Amygdala (tissue), 56 donors: ENCODE measurements around the gene STIM1.
"Not testable (repeated sequence)": the region's sequence is repeated elsewhere in the genome, so short reads cannot be mapped to it uniquely, and the experiment has no call there.

ENCODE experiments used
- DNase-seq, 56 donors: peaks; one replicate each; lab custom pipeline; 2025; lab: John Stamatoyannopoulos, UW

The STIM1 gene

DNA sequence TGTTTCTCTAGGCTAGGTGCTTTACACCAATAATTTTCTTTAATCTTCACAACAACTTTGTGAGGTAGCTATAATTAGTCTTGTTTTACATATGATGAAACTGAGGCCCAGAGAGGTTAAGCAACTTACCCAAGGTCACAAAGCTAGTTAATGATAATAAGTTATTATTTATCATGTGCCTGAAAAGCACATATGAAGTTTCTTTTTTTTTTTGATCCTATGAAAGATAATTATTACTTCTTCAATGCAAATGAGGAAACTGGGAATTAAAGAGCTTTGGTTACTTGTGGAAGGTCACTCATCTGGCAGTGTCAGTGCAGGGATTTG lies 22.8 kb downstream of the STIM1 start:
- no peak for DNase-seq

DNA sequence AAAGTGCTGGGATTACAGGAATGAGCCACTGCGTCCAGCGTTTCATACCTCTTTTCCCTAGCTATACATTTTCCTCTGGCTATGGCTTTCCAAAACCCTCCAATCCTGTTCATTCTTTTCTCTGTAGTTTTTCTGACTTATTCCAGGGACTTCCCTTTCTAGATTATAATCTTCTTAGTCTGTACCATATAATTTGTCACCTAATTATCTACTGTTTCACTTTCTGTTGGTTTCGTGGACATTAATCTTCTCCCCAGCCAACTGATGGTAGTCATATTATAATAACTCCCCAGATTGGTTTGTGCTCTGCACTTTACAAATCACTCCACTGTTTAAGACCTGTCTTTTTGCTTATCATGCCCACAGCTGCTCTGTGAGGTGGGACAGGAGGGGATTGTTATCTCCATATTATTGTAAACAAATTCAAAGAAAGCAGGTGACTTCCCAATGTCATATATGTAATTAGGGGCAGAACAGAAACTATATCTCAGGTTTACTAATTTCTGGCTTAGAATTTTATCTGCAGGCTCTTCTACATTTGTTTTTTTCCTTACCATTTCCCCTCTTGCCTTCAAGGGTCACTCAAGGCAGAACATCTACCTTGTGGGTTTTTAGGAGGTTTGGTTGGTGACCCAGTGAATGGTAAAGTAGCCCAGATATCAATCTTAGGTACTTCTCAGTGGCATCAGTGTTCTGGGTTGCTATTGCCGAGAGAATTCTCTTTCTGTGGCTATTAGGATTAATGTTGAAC lies 23.9 kb downstream of the STIM1 start:
- DNase-seq = no peak

DNA sequence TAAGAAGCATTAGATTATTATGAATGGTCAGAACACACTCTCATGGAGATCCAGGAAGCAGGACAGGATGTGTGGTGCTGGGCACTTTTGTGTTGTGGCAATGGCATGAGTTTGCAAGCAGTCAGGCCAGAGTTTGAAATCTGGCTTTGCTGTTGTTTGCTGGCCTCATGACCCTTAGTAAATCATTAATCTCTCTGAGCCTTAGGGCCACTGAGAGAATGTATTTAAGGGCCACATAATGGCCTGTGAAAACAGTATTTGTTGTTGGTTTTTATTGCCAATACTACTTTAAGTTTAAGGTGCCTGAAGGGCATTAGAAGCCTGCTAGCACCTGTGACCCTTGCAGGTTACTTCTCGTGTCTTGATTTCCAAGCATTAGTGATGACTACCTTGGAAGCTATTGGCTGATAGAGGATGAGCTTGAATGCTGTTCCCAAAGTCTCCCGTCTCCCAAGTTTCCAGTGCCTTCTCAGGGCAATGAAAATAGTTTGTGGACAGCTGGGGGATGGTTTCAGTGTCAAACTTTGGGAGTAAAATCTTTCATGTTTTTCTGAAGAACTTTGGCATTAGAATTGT lies 24.6 kb downstream of the STIM1 start:
- DNase-seq = no peak

DNA sequence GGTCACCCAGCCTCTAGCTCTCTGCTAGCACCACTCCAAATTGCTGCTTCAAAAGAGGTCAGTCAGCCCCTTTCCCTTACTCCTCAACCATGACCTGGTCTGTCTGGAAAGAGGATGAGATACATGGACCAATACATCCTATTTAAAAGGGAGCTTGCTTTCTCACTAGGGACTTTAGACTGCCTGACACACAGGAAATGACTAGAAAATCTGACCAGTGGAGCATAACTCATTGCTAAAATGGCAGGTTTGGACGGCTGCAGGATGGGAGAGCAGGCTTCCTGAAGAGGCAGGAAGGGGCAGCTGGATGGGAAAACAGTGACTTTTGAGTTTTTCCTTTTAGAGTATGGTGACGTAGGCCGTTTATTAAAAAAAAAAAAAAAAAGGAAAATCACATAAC lies 25.3 kb downstream of the STIM1 start:
- DNase-seq = no peak

DNA sequence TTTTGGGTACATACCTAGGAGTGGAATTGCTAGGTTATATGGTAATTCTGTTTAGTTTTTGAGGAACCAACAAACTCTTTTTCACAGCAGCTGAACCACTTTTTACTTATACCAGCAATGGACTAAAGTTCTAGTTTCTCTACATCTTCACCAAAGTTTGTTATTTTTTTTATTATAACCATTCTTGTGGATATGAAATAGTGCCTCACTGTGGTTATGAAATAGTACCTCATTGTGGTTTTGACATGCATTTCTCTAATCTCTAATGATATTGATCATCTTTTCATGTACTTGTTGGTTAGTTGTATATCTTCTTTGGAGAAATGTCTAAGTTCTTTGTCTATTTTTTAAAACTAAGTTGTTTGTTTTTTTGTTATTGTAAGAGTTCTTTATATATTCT lies 27.2 kb downstream of the STIM1 start:
- no peak for DNase-seq

DNA sequence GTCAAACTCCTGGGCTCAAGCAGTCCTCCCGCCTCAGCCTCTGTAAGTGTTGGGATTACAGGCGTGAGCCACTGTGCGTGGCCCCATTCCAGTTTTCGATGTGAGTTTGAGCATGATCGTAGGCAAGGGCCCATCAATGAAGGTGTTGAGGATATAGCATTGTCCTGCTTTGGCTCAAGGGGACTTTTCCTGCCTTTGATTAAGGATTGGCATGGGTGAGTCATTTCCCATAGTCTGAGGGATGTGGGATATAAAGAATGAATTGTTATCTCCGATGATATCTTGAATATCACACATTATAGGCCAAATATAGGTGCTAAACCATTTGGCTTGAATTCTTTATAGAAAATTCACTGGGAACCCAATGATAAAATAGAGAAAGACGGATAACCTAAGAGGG lies 30.4 kb downstream of the STIM1 start:
- DNase-seq = no peak

DNA sequence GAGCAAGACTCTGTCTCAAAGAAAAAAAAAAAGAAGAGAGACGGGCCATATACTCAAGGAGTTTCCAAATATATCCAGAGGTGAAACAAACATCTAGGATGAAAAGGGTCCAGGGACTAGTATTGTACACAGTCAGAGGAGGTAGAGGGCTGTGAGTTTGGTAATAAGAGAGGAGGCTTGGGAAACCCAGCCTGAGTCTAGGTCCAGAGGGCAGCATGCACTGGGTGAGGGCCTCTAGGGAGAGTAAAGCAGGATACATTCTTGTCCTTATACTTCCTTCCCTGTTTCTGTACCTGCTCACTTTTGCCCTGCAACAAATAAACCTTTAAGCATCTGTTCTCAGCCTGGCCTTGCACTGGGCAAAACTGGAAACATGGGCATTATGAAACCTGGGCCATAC lies 31.5 kb downstream of the STIM1 start:
- no peak for DNase-seq

DNA sequence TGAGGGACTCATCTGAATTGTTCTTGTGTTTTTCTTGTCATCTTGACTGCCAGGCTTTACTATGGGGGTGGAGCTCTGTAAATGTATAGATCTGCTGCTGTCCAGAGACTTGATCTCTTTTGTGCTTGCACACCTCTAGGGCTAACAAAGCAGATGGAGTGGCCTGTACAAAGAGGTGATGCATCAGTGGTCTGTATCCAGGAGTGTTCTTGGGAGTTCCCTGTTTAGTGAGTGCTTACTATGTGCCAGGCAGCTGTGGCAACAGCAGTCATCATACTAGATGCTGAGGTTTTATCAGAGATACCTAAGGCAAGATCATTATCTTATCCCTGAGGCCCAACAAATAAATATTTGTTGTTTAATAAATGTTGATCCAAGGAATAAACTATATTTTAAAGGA lies 33.4 kb downstream of the STIM1 start:
- no peak for DNase-seq

DNA sequence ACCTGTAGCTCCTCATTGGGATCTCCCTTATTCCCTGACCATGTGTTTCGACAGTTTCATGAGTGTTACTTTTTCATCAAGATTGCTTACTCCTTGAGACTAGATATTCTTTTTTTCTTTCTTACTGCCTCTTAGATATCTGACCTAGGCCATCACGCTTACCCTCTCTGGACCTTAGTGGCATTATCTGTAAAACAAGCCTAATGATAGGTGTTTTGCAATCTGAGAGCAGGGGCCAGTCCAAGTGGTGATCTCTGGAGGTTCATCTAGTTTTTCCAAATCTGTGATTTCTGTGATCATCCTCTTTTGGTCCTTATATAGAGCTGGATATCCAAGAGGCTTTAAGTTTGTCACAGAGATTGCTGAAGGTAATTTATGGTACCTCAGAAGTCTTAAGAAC lies 34.5 kb downstream of the STIM1 start:
- DNase-seq = no peak

DNA sequence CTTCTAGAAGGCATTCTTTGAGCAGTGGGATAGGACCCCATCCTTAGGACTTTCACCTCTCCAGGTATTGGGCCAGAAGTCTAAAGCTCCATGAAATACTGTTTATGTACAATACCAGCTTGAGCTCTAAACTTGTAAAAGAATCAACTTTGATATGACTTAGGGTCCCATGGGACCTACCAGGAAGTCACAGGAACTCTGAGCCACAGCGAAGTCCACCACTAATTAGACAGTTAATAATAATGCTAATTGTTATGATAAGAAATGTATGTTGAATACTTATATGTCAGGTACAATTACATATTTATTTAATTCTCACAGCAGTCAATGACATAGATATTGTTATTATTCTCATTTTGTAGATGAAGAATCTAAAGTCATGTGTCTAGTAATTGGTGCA lies 35.3 kb downstream of the STIM1 start:
- DNase-seq = no peak

DNA sequence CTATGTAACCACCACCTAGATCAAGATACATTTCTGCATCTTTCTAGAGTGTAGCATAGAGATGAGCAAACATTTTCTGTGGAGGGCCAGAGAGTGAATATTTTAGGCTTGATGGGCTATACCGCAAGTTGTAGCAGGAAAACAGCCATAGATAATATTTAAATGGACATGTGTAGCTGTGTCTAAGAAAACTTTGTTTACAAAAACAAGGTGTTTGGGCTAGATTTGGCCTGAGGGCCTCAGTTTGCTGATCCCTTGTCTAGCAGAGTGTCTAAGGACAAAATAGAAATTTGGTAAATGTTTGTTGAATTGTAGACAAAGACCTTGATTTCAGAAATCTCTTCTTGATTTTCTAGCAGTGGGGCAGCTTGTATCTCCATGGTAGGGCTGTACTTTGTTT lies 36.3 kb downstream of the STIM1 start:
- no peak for DNase-seq

DNA sequence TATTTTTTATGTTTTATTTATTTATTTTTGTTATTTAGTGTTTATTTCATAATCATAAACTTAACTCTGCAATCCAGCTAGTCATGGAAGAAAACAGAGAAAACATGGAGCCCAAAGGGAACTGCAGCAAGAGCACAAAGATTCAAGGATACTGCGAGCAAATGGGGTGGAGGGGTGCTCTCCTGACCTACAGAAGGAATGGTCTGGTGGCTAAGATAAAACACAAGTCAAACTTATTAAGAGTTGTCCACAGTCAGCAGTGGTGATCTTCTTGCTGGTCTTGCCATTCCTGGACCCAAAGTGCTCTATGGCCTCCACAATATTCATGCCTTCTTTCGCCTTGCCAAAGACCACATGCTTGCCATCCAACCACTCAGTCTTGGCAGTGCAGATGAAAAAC lies 36.7 kb downstream of the STIM1 start:
- DNase-seq = no peak

DNA sequence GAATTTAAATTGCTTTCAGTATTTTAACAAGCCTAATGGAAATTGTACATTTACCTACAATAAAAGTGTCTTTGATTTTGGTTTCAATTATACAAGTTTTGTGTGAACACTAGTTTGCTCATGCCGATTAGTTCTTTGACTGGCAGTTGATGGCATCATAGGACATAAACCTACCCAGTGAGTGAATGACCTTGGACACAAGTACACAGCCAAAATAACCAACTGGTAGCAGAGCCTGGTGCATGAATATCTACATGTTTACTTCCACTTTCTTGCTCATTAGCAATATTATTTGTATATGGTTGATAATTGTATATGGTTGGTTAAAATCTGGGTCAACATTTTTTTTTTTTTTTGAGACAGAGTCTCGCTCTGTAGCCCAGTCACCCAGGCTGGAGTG lies 37.8 kb downstream of the STIM1 start:
- DNase-seq = no peak

DNA sequence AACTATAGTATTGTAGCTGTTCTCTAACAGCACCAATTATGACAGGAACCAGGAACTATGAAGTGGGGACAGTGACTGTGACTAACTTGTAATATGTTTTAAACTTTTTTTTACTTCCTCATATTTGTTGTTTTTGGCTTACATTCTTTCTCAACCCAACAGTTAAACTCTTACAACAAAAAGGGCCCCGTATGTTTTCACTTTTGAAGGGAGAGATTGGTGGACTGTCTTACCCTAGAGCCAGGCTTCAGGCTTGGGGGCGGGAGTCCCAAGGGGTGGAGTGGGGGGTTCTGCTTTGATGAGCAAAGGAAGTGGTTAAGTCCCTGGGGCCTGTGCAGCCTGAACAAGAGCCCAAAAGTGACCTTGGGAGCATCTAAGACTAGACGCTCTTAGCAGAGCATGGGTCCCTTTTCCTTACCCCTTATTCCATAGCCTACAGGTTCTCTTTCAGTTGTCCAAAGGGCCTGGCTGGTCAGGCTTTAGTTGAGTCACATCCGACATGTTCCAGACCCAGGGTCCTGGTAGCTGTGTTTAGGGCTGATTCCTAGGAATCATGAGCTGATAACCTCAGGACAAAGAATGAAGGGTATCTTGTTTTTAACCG lies 38.8 kb downstream of the STIM1 start:
- no peak for DNase-seq

DNA sequence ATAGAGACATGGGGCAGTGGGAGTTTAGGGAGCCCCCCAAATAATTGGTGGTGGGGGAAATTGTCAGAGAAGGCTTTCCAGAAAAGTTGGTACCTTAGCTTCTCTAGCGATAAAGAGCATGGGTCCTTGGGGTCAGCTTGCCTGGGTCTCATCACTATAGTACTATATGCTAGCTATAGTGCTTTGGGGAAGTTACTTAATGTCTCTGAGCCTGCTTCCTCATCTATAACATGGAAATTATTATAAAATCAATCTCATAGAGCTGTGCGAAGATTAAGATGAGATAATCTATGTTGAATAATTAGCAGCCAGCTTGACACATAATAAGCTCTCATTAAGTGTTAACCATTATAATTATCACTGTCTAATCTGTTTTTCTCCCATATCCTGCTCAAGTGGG lies 41.2 kb downstream of the STIM1 start:
- DNase-seq = no peak

DNA sequence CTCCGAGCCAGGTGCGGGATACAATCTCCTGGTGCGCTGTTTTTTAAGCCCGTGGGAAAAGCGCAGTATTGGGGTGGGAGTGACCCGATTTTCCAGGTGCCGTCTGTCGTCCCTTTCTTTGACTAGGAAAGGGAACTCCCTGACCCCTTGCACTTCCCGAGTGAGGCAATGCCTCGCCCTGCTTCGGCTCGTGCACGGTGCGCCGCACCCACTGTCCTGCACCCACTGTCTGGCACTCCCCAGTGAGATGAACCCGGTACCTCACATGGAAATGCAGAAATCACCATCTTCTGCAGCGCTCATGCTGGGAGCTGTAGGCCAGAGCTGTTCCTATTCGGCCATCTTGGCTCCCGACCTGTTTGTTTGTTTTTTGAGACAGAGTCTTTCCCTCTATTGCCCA lies 44.8 kb downstream of the STIM1 start:
- DNase-seq = not testable (repeated sequence)

DNA sequence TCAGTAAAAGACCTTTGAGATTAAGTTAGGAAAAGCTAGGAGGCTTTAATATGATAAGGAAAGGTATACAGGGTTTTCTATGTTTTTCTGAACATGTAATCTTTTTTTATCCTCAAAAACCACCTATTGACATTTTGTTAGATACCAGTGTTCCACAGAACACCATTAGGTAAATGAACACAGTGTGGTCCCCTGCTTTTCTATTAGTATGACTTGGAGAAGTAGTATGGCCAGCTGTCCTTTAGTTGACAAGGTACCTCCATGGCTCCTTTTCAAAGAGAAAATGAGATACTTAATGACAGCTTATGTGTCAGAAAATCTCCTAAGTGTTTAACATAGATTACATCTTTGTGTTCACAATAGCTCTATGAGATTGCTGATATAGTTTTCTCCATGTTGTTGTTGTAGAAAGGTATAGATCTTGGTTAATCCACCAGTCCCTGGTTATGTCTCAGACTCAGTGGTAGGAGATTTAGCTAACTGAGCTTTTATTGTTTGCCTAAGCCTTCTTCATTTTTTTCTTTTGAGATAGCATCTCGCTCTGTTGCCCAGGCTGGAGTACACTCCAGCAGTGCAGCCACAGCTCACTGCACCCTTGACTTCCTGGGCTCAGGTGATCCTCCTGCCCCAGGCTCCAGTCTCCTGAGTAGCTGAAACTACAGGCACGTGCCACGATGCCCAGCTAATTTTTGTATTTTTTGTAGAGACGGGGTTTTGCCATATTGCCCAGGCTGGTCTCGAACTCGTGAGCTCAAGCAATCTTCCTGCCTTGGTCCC lies 46.0 kb downstream of the STIM1 start:
- no peak for DNase-seq

DNA sequence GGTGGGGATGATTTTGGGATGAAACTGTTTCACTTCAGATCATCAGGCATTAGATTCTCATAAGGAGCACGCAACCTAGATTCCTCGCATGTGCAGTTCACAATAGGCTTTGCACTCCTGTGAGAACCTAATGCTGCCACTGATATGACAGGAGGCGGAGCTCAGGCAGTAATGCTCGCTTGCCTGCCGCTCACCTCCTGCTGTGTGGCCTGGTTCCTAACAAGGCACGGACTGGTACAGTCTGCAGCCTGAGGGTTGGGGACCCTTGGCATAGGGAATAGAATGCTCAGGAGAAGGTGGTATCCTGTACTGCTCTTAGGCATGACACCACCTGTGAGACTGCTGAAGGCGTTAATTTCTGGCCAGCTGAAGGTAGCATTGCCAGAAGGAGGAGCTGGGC lies 47.0 kb downstream of the STIM1 start:
- no peak for DNase-seq

DNA sequence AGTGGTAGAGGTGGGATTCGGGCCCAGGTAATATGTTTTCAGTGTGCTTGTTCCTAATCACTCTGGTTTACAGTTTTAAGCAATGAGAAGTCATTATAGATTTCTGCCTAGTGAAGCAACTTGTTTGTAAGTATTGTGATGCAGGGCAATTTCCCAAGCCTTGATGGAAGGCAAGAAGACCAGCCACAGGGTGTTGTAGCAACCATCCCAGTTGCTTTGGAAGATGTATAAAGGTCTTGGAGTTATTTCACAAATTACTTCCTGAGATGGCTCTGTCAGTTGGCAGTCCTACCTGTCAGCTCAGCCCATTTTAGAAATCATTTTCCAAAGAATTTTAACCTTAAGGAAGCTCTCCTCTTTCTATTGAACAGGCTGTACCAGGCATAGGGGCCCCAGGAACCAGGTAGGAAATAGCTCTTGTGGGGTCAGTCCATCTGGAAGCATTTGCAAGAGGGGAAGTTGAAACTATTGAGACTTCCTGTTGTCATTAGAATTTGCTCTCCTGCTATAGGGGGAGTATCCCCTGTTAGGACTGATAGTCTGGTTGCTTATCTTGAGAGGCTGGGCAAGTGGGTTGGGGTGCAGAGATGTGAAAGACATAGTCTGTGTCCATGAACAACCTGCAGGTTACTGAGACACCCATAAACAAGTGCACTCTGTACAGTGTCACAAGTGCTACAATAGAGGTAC lies 47.9 kb downstream of the STIM1 start:
- no peak for DNase-seq

DNA sequence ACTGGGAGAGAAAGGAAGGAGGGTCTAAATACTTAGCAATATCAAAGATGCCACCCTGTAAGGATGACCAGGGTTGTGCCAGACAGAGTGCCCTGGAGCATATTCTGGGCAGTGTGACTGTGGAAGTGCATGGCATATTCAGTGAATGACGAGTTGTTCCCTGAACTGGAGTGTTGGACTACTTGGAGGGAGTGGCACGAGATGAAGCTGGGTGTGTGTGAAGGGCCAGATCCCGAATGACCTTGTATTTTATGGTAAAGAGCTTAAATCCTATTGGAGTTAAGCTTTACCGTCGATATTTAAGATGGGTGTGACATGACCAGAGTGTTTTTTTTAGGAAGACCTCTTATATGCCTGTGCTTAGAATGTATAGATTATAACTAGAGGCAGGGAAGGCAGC lies 48.8 kb downstream of the STIM1 start:
- no peak for DNase-seq
